ENCODE measurements around the gene PRDX4. TPM values are rescaled to one million over a fixed set of nuclear protein-coding genes. Genes with fewer than 3 reads are reported as not detected.

The PRDX4 gene
- total and polyA plus RNA-seq, 12 donors, result 23.1 to 527 (median 136) TPM

DNA sequence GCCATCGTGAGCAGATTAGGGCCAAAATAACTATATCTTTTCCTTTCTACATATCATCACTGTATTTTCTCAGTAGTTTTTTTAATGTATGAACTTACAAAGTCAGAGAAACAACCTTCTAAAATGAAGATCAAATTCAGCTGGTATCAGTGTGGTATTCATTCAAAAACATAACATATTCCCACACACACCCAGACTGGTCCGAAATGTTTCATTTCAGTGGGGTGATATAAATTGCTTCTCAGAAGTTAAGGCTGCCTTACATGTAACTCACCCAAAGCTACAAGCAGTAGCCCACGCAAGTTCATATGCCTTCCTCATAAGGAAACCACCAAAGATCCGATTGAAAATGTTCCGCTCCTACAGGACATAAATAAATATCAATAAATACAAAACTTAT, 37.9 kb downstream of the PRDX4 start:
- no peak for TF ChIP-seq POLR2A (IDR thresholded peaks at IDR 0.05)
- TF ChIP-seq, protein P1, sequence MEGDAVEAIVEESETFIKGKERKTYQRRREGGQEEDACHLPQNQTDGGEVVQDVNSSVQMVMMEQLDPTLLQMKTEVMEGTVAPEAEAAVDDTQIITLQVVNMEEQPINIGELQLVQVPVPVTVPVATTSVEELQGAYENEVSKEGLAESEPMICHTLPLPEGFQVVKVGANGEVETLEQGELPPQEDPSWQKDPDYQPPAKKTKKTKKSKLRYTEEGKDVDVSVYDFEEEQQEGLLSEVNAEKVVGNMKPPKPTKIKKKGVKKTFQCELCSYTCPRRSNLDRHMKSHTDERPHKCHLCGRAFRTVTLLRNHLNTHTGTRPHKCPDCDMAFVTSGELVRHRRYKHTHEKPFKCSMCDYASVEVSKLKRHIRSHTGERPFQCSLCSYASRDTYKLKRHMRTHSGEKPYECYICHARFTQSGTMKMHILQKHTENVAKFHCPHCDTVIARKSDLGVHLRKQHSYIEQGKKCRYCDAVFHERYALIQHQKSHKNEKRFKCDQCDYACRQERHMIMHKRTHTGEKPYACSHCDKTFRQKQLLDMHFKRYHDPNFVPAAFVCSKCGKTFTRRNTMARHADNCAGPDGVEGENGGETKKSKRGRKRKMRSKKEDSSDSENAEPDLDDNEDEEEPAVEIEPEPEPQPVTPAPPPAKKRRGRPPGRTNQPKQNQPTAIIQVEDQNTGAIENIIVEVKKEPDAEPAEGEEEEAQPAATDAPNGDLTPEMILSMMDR (IDR thresholded peaks at IDR 0.05), result no peak
- no peak overlapping the region for H3K4me3 ChIP-seq
- H3K4me1 ChIP-seq (replicated peaks in 1 of 2), result no peaks in the 10 kb centered on the region
- no peak overlapping the region for H3K27ac ChIP-seq
- DNase-seq, result no peak
- peaks cover 0 to 18% of the 10 kb centered on the region in 2 donors for H3K36me3 ChIP-seq (replicated peaks in 1 of 2)
- intact Hi-C loops (cut with DNase I), result no loop called here
- WGBS, 4 donors, result 82 to 97% (median 95%) methylated on average over 5 of the region's 5 CpGs
- no peaks in the 10 kb centered on the region for H3K9me3 ChIP-seq (replicated peaks in 1 of 3)
- no peaks in the 10 kb centered on the region for H3K27me3 ChIP-seq

DNA sequence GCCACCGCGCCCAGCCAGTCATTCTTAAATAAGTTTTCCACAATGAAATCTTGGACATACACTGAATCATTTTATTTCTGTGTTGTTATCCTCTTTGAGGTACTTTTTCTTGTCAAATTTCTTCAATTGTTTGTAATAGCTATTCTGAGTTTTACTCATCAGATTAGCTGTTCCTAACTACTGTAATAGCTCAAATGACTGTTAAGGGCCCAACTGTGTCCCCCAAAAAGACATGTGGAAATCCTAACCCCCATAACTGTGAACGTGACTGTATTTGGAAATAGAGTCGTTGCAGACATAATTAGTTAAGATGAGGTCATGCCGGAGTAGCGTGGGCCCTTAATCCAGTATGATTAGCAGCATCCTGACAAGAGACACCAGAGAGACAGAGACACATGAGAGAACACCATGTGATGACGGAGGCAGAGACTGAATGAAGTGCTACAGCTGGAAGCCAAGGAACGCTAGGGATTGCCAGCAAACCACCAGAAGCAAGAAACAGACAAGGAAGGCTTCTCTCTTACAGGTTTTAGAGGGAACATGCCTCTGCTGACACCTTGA, 52.9 kb downstream of the PRDX4 start:
- 77 to 100% (median 82%) methylated on average over 8 of the region's 8 CpGs for WGBS, 4 donors

DNA sequence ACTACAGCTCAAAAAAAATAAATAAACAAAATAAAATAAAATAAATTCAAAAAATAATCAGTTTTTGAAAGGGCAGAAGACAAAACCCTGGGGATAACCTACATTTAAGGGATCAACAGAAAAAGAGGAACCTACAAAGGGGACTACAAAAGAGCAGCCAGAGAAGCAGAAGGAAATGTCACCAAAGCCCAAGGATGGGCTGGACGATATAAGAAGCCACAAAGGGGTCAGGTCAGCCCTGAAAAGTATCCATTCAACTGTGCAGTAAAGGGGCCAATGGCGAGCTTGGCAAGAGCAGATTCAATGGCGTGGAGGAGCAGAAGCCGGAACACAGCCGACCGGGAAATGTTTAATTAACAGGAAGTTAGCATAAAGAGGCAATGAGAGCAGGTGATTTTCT, 58.9 kb downstream of the PRDX4 start:
- Histone ChIP-seq H3K36me3 (replicated peaks in 1 of 2) (peaks cover 0 to 28% of the 10 kb centered on the region in 2 donors), H3K27me3 (no peaks in the 10 kb centered on the region), H3K9me3 (replicated peaks in 1 of 3) (no peaks in the 10 kb centered on the region), H3K4me3 (no peak overlapping the region), H3K27ac (no peak overlapping the region), H3K4me1 (replicated peaks in 1 of 2) (no peaks in the 10 kb centered on the region)
- WGBS, 4 donors, result 66 to 72% (median 71%) methylated on average over 6 of the region's 6 CpGs
- DNase-seq, result no peak
- TF ChIP-seq POLR2A (IDR thresholded peaks at IDR 0.05), result no peak
- TF ChIP-seq, protein P1 (IDR thresholded peaks at IDR 0.05), result no peak
- intact Hi-C loops (cut with DNase I), result no loop called here

More for the DNA sequence above, 52.9 kb downstream of the PRDX4 start:
- Histone ChIP-seq H3K4me1 (replicated peaks in 1 of 2) (no peaks in the 10 kb centered on the region), H3K4me3 (no peak overlapping the region), H3K9me3 (replicated peaks in 1 of 3) (no peaks in the 10 kb centered on the region), H3K36me3 (replicated peaks in 1 of 2) (peaks cover 0 to 28% of the 10 kb centered on the region in 2 donors), H3K27ac (no peak overlapping the region), H3K27me3 (no peaks in the 10 kb centered on the region)
- intact Hi-C loops (cut with DNase I), result no loop called here
- DNase-seq, result no peak
- no peak for TF ChIP-seq POLR2A (IDR thresholded peaks at IDR 0.05)
- TF ChIP-seq, protein P1 (IDR thresholded peaks at IDR 0.05), result no peak

DNA sequence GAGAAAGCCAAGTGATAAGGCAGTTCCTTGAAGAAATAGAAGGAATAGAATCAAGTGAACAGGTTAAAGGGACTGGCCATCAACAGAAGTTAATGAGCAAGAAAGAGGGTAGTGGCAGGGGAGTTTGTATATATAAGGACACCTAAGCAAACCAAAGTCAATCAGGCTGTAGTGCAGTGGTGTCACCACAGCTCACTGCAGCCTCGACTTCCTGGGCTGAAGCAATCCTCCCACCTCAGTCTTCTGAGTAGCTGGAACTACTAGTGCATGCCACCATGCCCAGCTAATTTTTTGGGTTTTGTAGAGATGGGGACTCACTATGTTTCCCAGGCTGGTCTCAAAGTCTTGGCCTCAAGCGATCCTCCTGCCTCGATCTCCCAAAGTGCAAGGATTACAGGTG, 59.9 kb downstream of the PRDX4 start:
- TF ChIP-seq, protein P1 (IDR thresholded peaks at IDR 0.05), result no peak
- no peak for TF ChIP-seq POLR2A (IDR thresholded peaks at IDR 0.05)
- H3K36me3 ChIP-seq (replicated peaks in 1 of 2), result peaks cover 0 to 18% of the 10 kb centered on the region in 2 donors
- H3K4me1 ChIP-seq (replicated peaks in 1 of 2), result no peaks in the 10 kb centered on the region
- H3K27ac ChIP-seq, result no peak overlapping the region
- H3K9me3 ChIP-seq (replicated peaks in 1 of 3), result no peaks in the 10 kb centered on the region
- intact Hi-C loops (cut with DNase I), result no loop called here
- H3K27me3 ChIP-seq, result no peaks in the 10 kb centered on the region
- 75 to 90% (median 83%) methylated on average over 1 to 3 of the region's 3 CpGs for WGBS, 4 donors
- H3K4me3 ChIP-seq, result no peak overlapping the region
- no peak for DNase-seq
